Measurements from ENCODE around the gene RBP4.

RBP4 gene

DNA sequence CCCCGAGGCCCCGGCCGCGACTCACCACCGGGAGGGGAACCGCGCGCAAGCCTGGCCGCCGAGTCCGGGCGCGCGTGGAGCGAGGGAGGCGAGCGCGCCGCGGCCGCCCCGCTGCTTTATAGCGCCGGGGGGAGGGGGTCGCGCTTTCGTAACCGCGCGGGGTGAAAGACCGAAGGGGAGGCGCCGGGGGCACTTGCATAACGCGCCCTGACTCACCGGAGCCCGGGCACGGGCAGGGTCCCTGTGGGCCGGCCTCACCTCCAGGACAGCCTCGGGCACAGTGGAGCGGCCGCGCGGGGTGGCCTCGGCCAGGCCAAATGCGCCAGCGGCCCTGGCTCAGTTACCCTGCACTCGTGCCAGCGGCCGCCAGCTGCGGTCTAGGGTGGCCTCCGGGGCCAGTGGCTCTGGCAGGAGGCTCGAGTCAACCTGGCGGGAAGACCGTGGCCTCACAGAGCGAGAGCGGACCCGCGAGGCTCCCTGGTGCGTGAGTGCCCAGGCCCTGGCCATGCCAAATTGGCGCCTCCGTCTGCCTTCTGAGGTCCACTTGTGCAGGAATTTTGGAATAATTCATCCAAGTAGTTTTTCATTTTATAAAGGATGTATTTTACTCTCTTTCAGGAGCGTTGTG lies at the start of gene RBP4:
RBP4 (minus strand) TSS at position 90 of the 628 bp plus-strand sequence. CDS start 207 bp downstream, outside the sequence.
- peak; percentile 20 for DNase-seq (ENCODE audit: low read depth)

DNA sequence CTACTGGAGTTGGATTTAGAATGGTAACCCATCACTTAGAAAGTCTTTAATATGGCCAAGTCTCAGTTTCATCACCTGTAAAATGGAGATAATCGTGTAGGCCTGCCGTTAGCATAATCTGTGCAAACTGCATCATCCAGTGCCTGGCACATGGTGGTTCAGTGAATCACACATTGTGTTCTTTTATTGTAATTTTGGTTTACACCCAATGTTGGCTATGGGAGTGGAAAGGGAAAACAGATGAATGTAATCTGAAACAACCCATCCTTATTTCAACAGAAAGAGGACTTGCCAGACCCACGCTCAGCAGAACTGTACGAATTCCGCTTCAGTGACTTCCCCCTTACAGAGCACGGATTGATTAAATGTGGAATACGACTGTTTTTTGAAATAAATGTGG lies 38.8 kb upstream of the RBP4 start:
- no peak for DNase-seq (ENCODE audit: low read depth)

DNA sequence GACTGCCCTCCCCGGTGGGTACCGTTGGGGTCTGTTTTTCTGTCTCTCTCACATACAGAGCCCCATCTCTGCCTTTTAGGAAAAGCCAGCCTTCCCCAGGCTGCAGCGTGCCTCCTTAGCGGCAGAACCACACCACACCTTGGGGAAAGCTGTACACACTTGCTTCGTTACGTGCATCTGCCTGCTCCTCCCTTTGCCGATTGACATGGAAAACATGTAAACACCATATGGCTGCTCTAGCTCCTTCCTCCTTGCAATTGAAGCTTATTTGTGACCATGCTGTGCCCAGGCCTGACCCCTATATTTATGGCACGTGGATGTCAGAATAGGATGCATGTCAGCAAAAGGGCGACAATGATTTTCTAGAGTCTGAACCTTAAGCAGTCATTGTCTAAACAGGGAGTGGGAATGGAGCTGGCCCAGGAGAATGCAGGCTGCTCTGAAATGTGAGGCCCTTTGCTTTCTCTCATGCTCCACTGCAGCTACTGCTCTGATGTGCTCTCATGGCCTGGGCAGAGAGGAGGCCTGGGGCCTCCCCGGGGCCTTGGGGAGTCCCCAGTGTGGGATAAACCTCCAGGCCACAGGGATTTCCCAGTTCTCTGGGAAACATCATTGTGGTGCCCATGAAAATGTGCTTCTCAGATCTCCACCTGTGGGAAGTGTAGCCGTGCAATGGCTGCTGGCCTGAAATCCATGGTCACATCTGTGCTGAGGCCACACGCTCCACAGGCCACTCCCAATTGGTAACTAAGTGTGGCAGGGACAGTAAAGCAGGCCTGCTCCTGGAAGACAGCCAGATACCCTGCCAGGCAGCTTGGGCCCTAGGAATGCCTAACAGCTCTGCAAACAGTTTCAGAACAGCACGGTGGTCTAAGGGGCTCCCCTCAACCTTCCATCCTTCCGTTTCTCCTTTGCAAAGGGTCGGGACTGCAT lies 29.9 kb upstream of the RBP4 start:
- DNase-seq (ENCODE audit: low read depth) = no peak

DNA sequence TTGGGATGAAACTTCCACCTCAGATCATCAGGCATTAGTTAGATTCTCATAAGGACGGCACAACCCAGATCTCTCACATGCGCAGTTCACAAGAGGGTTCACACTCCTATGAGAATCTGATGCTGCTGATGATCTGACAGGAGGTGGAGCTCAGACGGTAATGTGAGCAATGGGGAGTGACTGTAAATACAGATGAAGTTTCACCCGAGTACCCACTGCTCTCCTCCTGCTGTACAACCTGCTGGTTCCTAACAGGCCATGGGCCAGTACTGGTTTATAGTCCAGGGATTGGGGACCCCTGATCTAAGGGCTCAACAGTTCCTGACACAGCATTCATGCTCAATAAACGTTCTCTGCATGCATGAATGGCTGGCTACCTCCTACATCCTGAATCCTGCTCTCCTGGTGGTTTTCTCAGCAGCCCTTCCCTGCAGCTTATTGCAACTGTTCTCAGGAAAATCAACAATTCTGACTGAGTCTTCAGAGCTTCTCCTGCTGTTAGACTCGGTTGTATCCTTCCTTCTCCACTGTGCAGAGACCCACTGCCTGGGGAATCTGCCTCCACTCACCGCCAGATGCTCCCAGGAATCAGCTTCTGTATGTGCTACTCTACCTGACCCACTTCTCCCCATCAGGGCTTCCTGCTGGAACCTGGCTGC lies 28.7 kb upstream of the RBP4 start:
- DNase-seq (ENCODE audit: low read depth) = no peak

GRCh38 chr10:93628858-93629257 lies 27.8 kb upstream of the RBP4 start:
- DNase-seq (ENCODE audit: low read depth) = no peak

DNA sequence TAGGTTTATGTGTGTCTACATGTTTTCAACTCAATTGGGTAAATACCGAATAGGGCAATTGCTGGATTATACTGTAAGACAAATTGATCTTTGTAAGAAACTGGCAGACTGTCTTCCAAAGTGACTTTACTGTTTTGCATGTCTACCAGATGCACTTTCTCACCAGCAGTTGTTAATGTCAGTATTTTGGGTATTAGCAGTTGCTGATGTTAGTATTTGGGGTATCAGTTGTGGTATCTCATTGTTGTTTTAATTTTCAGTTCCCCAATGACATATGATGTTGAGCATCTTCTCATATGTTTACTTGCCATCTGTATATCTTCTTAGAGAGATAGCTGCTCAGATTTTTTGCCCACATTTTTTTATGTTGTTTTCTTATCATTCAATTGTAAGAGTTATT lies 21.9 kb upstream of the RBP4 start:
- no peak for DNase-seq (ENCODE audit: low read depth)

GRCh38 chr10:93620925-93621324 lies 19.9 kb upstream of the RBP4 start:
- DNase-seq (ENCODE audit: low read depth) = no peak

- no peak for DNase-seq (ENCODE audit: low read depth)
Observed at GRCh38 chr10:93615576-93616235, 14.7 kb upstream of the RBP4 start.

GRCh38 chr10:93614101-93614825 lies 13.2 kb upstream of the RBP4 start:
- no peak for DNase-seq (ENCODE audit: low read depth)

GRCh38 chr10:93613126-93613525 lies 12.1 kb upstream of the RBP4 start:
- no peak for DNase-seq (ENCODE audit: low read depth)

DNA sequence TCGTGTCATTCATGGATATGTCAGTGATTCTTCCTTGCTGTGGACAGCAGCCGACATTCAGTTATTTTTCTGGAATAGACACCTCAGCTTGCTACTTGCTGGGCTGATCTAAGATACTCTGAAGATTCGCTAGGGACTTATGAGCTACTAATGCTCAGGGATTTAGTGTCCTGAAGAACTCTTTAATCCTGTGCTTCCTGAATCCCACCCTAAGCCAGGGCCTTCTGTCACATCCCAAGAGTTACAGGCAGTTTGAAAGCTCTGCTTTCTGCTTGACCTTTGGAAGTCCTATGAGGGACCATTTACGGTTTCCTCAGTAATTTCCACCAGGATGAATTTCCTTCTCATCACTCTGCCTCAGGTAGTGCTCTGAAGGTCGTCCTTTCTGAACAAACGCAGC lies 11.3 kb upstream of the RBP4 start, which contains the start of gene PDE6C:
PDE6C (plus strand) TSS at position 227 of the 400 bp plus-strand sequence. CDS start 189 bp downstream, outside the sequence.
- no peak for DNase-seq (ENCODE audit: low read depth)

- DNase-seq (ENCODE audit: low read depth) = no peak
Observed at GRCh38 chr10:93608421-93608820, 7.4 kb upstream of the RBP4 start.

GRCh38 chr10:93604146-93604545 lies 3.1 kb upstream of the RBP4 start:
- no peak for DNase-seq (ENCODE audit: low read depth)

DNA sequence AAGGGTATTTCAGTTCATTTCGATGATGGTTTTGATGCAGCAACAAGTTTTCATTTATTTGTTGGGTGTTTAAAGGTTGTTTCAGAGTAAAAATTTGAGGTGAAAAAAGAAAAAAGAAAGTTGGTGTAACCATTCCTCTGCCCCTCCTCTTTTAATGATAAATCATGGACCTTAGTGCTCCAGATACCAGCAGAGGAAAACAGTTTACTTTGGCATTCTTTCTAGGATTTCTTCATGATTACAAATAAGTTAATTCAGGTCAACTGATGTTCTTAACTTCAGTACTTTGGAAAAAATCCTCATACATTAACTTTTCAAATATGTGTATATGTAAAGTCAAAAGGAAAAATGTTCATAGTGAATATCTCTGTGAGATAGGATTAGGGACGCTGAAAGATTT lies 2.0 kb upstream of the RBP4 start:
- no peak for DNase-seq (ENCODE audit: low read depth)

DNA sequence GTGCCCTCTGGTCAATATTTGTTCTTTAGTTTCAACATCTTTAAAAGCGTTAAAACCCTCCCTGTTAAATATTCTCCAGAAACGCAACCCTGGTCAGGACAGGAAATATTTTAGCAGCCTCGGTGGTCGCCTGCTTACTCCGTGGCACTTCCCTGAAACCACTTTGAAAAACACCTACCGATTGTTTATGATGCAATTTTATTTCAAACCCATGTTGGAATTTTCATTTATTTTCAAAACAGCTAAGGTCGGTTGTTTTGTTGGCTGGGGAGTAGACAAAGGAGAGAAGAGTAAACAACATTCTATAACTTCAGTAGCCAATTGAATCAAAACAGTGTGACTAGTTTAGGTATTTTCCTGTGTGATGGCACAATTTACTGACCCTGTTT lies 733 bp upstream of the RBP4 start:
- no peak for DNase-seq (ENCODE audit: low read depth)

- peak; percentile 13 for DNase-seq (ENCODE audit: low read depth)
Observed at GRCh38 chr10:93600446-93601145, 439 bp downstream of the RBP4 start.

GRCh38 chr10:93599778-93600177 lies 1.3 kb downstream of the RBP4 start:
- no peak for DNase-seq (ENCODE audit: low read depth)

DNA sequence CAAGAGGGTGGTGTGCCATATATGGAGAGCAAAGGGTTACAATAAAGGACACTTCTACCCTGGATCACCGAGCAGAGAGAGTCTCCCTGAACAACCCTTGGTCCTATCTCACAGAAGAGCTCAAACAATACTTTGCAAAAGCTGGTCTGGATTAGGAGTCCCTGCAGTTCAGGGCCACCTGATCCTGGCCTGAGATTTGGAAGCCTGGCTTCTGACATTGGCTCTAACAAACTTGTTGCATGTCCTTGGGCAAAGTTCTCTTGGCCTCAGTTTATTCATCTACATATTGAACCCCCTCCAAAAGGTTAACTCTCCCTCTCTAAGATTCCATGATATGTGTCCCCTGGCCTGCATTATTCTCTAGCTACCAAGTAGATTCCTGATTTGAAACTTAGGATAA lies 1.7 kb downstream of the RBP4 start:
- no peak for DNase-seq (ENCODE audit: low read depth)

GRCh38 chr10:93598157-93598556 lies 2.9 kb downstream of the RBP4 start:
- DNase-seq (ENCODE audit: low read depth) = no peak

DNA sequence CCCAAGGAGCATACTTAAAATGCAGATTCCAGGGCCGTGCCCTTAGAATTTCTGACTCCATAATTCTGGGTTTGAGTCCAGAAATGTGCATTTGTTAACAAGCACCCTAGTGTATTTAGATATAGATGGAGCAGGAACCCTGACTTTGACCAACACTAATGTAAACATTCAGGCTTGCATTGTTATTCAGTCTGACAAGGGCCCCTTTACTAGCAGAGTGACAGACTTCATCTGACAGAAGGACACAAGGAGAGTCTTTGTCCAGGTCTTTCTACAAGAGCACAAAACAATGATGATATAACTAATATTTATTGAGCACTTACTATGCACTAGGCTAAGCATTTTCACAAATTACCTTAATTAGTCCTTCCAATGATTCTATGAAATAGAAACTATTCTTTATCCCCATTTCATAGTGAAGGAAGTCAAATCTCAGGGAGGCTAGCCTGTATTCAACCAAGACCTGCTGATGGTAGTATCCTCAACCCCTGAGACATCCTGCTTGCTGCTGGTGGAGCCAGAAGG lies 3.9 kb downstream of the RBP4 start:
- no peak for DNase-seq (ENCODE audit: low read depth)

DNA sequence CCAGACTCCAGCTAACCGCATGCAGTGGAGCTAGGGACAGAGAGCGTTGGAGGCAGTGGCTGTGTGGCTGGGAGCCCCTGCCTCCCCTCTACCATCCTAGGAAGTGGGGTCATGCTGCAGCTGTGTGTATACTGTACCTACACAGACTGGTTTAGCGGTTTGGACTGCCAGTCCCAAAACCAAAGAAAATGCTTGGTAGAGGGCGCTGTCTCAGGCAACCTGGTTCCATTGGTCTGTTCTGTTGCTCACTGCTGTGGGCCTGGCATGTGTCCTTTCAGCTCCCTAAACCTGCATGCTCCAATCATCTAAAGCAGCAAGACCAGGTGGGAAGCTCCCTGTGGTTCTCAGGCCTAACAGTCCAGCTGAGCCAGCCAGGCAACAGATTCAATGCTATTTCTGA lies 4.5 kb downstream of the RBP4 start:
- no peak for DNase-seq (ENCODE audit: low read depth)

Measured in ELR (cell line).